Progenitor cell of endocrine pancreas (in vitro differentiated cells): ENCODE measurements around the gene MUC16. TPM values are rescaled to one million over a fixed set of nuclear protein-coding genes. Genes with fewer than 3 reads are reported as not detected.

ENCODE experiments used
- DNase-seq: peaks from one replicate; pipeline ENCODE4 v3.0.0; 2021; ENCODE audit warnings: low spot score; ENCODE audit not compliant: unreplicated experiment
- H3K27ac Mint-ChIP-seq: 2 replicates; pipeline ENCODE4 v1.8.0; 2021; ENCODE audit warnings: mild to moderate bottlenecking, moderate library complexity, mixed read lengths
- H3K27me3 Mint-ChIP-seq: 2 replicates; pipeline ENCODE4 v1.8.0; 2021; ENCODE audit warnings: mixed read lengths
- H3K36me3 Mint-ChIP-seq: 2 replicates; pipeline ENCODE4 v1.8.0; 2022; ENCODE audit warnings: mixed read lengths; ENCODE audit not compliant: insufficient read depth
- H3K4me1 Mint-ChIP-seq: 2 replicates; pipeline ENCODE4 v1.8.0; 2021; ENCODE audit warnings: low read depth, mixed read lengths
- H3K4me3 Mint-ChIP-seq: 2 replicates; pipeline ENCODE4 v1.8.0; 2021; ENCODE audit warnings: low read depth, mild to moderate bottlenecking, moderate library complexity, mixed read lengths
- H3K9me3 Mint-ChIP-seq: 2 replicates; pipeline ENCODE4 v1.8.0; 2021; ENCODE audit warnings: low read depth, mixed read lengths
- total RNA-seq: library from RNA; stranded (reverse); gene quantifications from 2 replicates; pipeline ENCODE4 v1.2.1, GENCODE V29; 2021
- TF ChIP-seq, protein P1 (sequence below): fragments of 200-600 bp; sonication (generic); IDR thresholded peaks from one replicate; pipeline ENCODE4 v1.5.0; 2021; ENCODE audit warnings: antibody characterized with exemption, mild to moderate bottlenecking; ENCODE audit not compliant: unreplicated experiment

MUC16 gene
- total RNA-seq, 1 donor from 2014 or later, result 0.43 TPM

DNA sequence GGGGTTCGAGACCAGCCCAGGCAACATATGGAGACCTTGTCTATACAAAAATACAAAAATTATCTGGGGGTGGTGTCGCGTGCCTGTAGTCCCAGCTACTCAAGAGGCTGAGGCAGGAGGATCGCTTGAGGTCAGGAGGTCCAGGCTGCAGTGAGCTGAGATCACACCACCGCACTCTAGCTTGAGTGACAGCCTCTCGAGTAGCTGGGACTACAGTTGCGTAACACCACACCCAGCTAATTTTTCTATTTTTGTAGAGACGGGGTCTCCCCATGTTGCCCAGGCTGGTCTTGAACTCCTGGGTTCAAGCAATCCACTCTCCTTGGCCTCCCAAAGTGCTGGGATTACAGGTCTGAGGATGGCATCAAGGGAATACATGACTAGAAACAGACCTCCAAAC, 30.8 kb upstream of the MUC16 start:
- no peaks in the 10 kb centered on the region for H3K9me3 Mint-ChIP-seq

DNA sequence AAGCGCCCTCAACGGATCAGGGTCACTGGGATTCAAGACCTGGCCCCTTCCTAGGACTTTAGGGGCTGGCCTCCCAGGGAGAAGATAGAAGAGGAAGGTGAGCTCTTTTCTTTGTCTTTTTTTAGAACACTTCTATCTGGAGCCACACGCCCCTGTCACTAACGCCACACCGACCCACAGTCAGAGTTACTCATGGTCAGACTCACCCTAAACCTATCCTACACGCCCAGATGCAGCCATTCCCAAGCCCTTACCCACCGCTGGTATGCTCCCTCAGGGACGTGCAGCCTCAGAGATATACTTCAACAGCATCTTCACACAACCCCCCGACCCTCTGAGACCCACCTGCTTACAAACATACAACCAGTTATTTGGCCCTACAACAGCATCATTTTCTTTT, 29.9 kb upstream of the MUC16 start:
- no peak overlapping the region for H3K4me3 Mint-ChIP-seq
- peaks cover 3% of the 10 kb centered on the region for H3K4me1 Mint-ChIP-seq
- H3K27me3 Mint-ChIP-seq, result no peaks in the 10 kb centered on the region
- H3K27ac Mint-ChIP-seq, result peak overlapping the region; percentile 15
- no peak for DNase-seq
- TF ChIP-seq, protein P1, sequence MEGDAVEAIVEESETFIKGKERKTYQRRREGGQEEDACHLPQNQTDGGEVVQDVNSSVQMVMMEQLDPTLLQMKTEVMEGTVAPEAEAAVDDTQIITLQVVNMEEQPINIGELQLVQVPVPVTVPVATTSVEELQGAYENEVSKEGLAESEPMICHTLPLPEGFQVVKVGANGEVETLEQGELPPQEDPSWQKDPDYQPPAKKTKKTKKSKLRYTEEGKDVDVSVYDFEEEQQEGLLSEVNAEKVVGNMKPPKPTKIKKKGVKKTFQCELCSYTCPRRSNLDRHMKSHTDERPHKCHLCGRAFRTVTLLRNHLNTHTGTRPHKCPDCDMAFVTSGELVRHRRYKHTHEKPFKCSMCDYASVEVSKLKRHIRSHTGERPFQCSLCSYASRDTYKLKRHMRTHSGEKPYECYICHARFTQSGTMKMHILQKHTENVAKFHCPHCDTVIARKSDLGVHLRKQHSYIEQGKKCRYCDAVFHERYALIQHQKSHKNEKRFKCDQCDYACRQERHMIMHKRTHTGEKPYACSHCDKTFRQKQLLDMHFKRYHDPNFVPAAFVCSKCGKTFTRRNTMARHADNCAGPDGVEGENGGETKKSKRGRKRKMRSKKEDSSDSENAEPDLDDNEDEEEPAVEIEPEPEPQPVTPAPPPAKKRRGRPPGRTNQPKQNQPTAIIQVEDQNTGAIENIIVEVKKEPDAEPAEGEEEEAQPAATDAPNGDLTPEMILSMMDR, result no peak
- no peaks in the 10 kb centered on the region for H3K36me3 Mint-ChIP-seq
- H3K9me3 Mint-ChIP-seq, result no peaks in the 10 kb centered on the region

More for the DNA sequence above, 30.8 kb upstream of the MUC16 start:
- DNase-seq, result no peak
- TF ChIP-seq, protein P1, result no peak
- Mint-ChIP-seq H3K36me3 (no peaks in the 10 kb centered on the region), H3K27me3 (no peaks in the 10 kb centered on the region), H3K27ac (no peak overlapping the region), H3K4me3 (no peak overlapping the region), H3K4me1 (peaks cover 3% of the 10 kb centered on the region)

DNA sequence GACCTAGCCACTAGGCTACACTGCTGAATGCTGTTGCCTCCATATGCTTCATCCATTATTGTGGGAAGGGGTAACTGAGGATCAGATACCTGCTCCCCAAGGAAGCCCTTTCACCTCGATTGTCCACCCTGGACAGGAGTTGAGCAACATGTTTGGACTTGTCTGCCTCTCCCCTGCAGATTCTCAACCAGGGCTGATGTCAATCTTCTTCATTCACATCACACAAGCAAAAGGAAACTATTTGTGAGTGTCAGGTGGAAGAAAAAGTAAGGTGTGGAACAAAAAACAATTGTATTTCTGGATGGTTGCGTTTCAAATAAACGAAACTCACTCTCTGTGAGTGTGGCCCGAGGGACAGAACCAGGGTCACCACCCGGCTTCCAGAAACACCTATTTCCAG, 29.5 kb upstream of the MUC16 start:
- no peaks in the 10 kb centered on the region for H3K27me3 Mint-ChIP-seq
- peaks cover 3% of the 10 kb centered on the region for H3K4me1 Mint-ChIP-seq
- no peaks in the 10 kb centered on the region for H3K36me3 Mint-ChIP-seq
- no peak overlapping the region for H3K4me3 Mint-ChIP-seq
- peak overlapping the region; percentile 15 for H3K27ac Mint-ChIP-seq
- H3K9me3 Mint-ChIP-seq, result no peaks in the 10 kb centered on the region
- DNase-seq, result no peak
- TF ChIP-seq, protein P1, result no peak

DNA sequence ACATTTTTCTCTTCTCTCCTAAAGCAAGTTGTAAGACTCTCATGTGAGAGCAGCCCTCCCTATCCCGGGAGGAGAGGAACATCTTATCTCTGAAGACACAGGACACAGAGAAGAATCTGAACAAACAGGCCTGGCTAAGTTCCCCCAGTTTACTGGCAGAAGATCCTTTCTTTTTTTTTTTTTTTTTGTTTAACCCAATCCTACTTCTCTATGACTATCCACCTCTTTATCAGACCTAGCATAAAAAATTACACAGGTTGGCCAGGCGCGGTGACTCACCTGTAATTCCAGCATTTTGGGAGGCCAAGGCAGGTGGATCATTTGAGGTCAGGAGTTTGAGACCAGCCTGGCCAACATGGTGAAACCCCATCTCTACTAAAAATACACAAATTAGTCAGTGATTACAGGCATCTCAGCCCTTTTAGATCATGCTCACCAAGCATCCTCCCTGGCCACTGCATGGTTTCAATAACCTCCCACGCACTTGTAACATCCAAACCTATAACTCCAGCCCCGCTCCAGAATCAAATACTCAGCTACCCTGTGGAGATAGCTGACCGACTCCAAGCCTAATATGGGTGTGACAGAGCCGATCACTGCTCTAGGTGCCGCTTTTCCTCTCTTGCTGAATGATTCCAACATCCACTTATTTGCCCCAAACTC, 27.3 kb upstream of the MUC16 start:
- no peak overlapping the region for H3K4me3 Mint-ChIP-seq

DNA sequence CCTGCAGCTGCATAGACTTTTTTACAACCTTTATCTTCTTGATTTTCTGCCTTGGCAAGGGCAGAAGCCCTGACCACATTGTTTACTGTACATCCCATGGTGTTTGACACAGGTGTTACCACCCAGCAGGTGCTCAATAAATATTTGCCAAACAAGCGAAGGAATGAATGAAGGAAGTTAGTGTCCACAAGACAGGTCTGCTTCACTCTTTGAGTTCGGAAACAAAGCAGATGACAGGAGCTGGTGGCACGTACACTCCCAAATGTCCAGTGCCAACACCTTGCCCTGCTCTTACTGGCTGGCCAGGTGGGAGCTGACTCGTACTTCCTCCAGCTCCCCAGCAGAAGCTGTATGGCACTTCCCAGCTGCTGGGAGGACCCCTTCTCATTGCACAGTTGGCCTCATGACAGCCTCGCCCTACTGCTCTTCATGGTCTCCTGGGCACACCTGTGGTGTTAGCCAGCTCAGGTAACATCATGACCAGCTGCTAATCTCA, 22.0 kb upstream of the MUC16 start:
- no peaks in the 10 kb centered on the region for H3K27me3 Mint-ChIP-seq

More for the DNA sequence above, 27.3 kb upstream of the MUC16 start:
- Mint-ChIP-seq H3K4me1 (peaks cover 3% of the 10 kb centered on the region), H3K9me3 (no peaks in the 10 kb centered on the region), H3K36me3 (no peaks in the 10 kb centered on the region), H3K27me3 (no peaks in the 10 kb centered on the region), H3K27ac (no peak overlapping the region)
- TF ChIP-seq, protein P1, result no peak
- DNase-seq, result no peak

More for the DNA sequence above, 22.0 kb upstream of the MUC16 start:
- no peak for DNase-seq
- Mint-ChIP-seq H3K36me3 (no peaks in the 10 kb centered on the region), H3K4me3 (no peak overlapping the region), H3K9me3 (no peaks in the 10 kb centered on the region), H3K4me1 (peaks cover 1% of the 10 kb centered on the region), H3K27ac (no peak overlapping the region)
- TF ChIP-seq, protein P1, result no peak
